CD14-positive monocyte (primary cell): ENCODE results near the gene ZKSCAN7. TPM values are rescaled to one million over a fixed set of nuclear protein-coding genes. Genes with fewer than 3 reads are reported as not detected.

Experiments used
- DNase-seq, 3 donors: peaks; one replicate each; pipeline ENCODE4 v3.0.0-alpha.2; 2011 to 2022
- H2AFZ ChIP-seq: 2 replicates; pipeline ENCODE4 v1.6.0; 2012; ENCODE audit warnings: mild to moderate bottlenecking, low read depth, low read length, inconsistent platforms; ENCODE audit not compliant: insufficient read depth, poor library complexity, severe bottlenecking
- H3K27ac ChIP-seq, 2 donors: 1 replicate in 1 of 2; 2 replicates in 1 of 2; pipeline ENCODE4 v1.5.1; 2012 to 2013; ENCODE audit warnings: low read length in 2 of 2, control low read depth in 1 of 2, inconsistent platforms in 1 of 2, low read depth in 1 of 2, mild to moderate bottlenecking in 1 of 2
- H3K27me3 ChIP-seq, 2 donors: one replicate each; pipeline versions ENCODE4 v1.6.0 to v1.6.1; 2011 to 2013; ENCODE audit warnings: low read length in 2 of 2; ENCODE audit not compliant: control insufficient read depth in 2 of 2, insufficient read depth in 2 of 2
- H3K36me3 ChIP-seq, 2 donors: replicated peaks in 1 of 2; 1 replicate in 1 of 2; 2 replicates in 1 of 2; pipeline versions ENCODE4 v1.5.1 to v1.6.1; 2012 to 2013; ENCODE audit warnings: low read length in 2 of 2, control low read depth in 1 of 2, inconsistent platforms in 1 of 2, mild to moderate bottlenecking in 1 of 2; ENCODE audit not compliant: insufficient read depth in 2 of 2, control insufficient read depth in 1 of 2
- H3K4me1 ChIP-seq, 2 donors: 1 replicate in 1 of 2; 2 replicates in 1 of 2; pipeline versions ENCODE4 v1.5.1 to v1.6.1; 2012 to 2013; ENCODE audit warnings: low read length in 2 of 2, control low read depth in 1 of 2, inconsistent platforms in 1 of 2, mild to moderate bottlenecking in 1 of 2, moderate library complexity in 1 of 2; ENCODE audit not compliant: insufficient read depth in 2 of 2, control insufficient read depth in 1 of 2
- H3K4me2 ChIP-seq: replicated peaks from 2 replicates; pipeline ENCODE3; 2012; ENCODE audit warnings: low read length, moderate library complexity, mild to moderate bottlenecking; ENCODE audit not compliant: poor library complexity, severe bottlenecking; ENCODE audit errors: extremely low read depth
- H3K4me3 ChIP-seq, 3 experiments: fragments of 200-600 bp in 1 of 3; sonication (generic) in 1 of 3; replicated peaks in 1 of 3; 1 replicate in 2 of 3; 2 replicates in 1 of 3; pipeline ENCODE4 v1.5.1; 2011 to 2013; ENCODE audit warnings: low read length in 3 of 3, mild to moderate bottlenecking in 3 of 3, control low read depth in 2 of 3, low read depth in 2 of 3, inconsistent platforms in 1 of 3, moderate library complexity in 1 of 3
- H3K79me2 ChIP-seq: 2 replicates; pipeline ENCODE4 v1.6.0; 2012; ENCODE audit warnings: mild to moderate bottlenecking, control low read depth, inconsistent platforms, low read length, moderate library complexity; ENCODE audit not compliant: insufficient read depth
- H3K9ac ChIP-seq: 2 replicates; pipeline ENCODE4 v1.6.0; 2017; ENCODE audit warnings: low read length, mild to moderate bottlenecking; ENCODE audit not compliant: insufficient read depth, poor library complexity, severe bottlenecking
- H3K9me3 ChIP-seq, 2 donors: replicated peaks in 1 of 2; 1 replicate in 1 of 2; 2 replicates in 1 of 2; pipeline versions ENCODE4 v1.5.1 to v1.6.1; 2012 to 2013; ENCODE audit warnings: low read length in 2 of 2, control low read depth in 1 of 2; ENCODE audit not compliant: control insufficient read depth in 1 of 2, insufficient read depth in 1 of 2
- H4K20me1 ChIP-seq: 2 replicates; pipeline ENCODE4 v1.6.0; 2012; ENCODE audit warnings: mild to moderate bottlenecking, low read length, control low read depth, moderate library complexity; ENCODE audit not compliant: insufficient read depth
- H3K27ac Mint-ChIP-seq, 7 donors: one replicate each; pipeline ENCODE4 v1.8.0; 2020; ENCODE audit warnings: mild to moderate bottlenecking in 7 of 7, mixed read lengths in 7 of 7, moderate library complexity in 6 of 7, inconsistent platforms in 2 of 7
- H3K27me3 Mint-ChIP-seq, 3 donors: one replicate each; pipeline ENCODE4 v1.8.0; 2021 to 2022; ENCODE audit warnings: low read depth in 3 of 3, mild to moderate bottlenecking in 3 of 3, mixed read lengths in 3 of 3, moderate library complexity in 3 of 3, inconsistent platforms in 1 of 3
- H3K36me3 Mint-ChIP-seq, 2 donors: one replicate each; pipeline ENCODE4 v1.8.0; 2020; ENCODE audit warnings: mixed read lengths in 2 of 2, inconsistent platforms in 1 of 2, mild to moderate bottlenecking in 1 of 2
- H3K4me1 Mint-ChIP-seq: one replicate; pipeline ENCODE4 v1.8.0; 2020; ENCODE audit warnings: mild to moderate bottlenecking, mixed read lengths
- H3K4me3 Mint-ChIP-seq, 2 donors: one replicate each; pipeline ENCODE4 v1.8.0; 2020; ENCODE audit warnings: mild to moderate bottlenecking in 2 of 2, mixed read lengths in 2 of 2, moderate library complexity in 1 of 2
- H3K9me3 Mint-ChIP-seq, 7 donors: one replicate each; pipeline ENCODE4 v1.8.0; 2020 to 2022; ENCODE audit warnings: mixed read lengths in 7 of 7, mild to moderate bottlenecking in 6 of 7, moderate library complexity in 6 of 7, inconsistent platforms in 2 of 7
- CTCF ChIP-seq: fragments of 200-600 bp; IDR thresholded peaks from one replicate; pipeline ENCODE4 v1.8.0; 2022; ENCODE audit warnings: antibody characterized with exemption, mild to moderate bottlenecking
- whole genome bisulfite sequencing: methylation state at CpG from one replicate; pipeline ENCODE4 v1.1.5; 2013; ENCODE audit warnings: missing lambda C conversion rate; ENCODE audit not compliant: insufficient coverage; 5-methylcytosine and 5-hydroxymethylcytosine counted together
- intact Hi-C, 2 donors: fragments of 100-400 bp; cut with micrococcal nuclease; formaldehyde crosslinking; loops; one replicate each; pipeline versions ENCODE4 v1.15.0 to v1.15.1; 2023
- polyA plus RNA-seq, 3 donors: library from polyadenylated mRNA; depleted of rRNA in 1 of 3; unstranded in 2 of 3; stranded (reverse) in 1 of 3; fragments of 300-500 nt in 2 of 3; fragments of >200 nt in 1 of 3; fragmentation: Illumina TruSeq in 2 of 3; gene quantifications; 1 replicate in 2 of 3; 2 replicates in 1 of 3; pipeline ENCODE4 v1.2.3, GENCODE V29; 2012 to 2021

ZKSCAN7 gene
- polyA plus RNA-seq, 3 donors, result 0.29 to 0.51 (median 0.48) TPM

- DNase-seq, result peak; percentile 12 to 28 (median 13)
- Mint-ChIP-seq H3K27me3 (peaks cover 6 to 21% (median 8%) of the 10 kb centered on the region in 3 donors), H3K4me3 (peak within 1 kb of the TSS; percentile 86 to 90), H3K4me1 (peaks cover 22% of the 10 kb centered on the region), H3K27ac (peak within 1 kb of the TSS; percentile 54 to 89 (median 65)), H3K36me3 (peaks cover 17 to 30% of the 10 kb centered on the region in 2 donors), H3K9me3 (peaks cover 24 to 48% (median 44%) of the 10 kb centered on the region in 7 donors)
- Histone ChIP-seq H3K79me2 (no peaks in the 10 kb centered on the region), H3K4me1 (peaks cover 16 to 19% of the 10 kb centered on the region in 2 donors), H3K9ac (peak within 1 kb of the TSS; percentile 72), H3K27me3 (peaks cover 0 to 10% of the 10 kb centered on the region in 2 donors), H3K36me3 (peaks cover 0 to 28% of the 10 kb centered on the region in 2 donors), H3K4me3 (peak within 1 kb of the TSS; percentile 39 to 78 (median 60)), H3K27ac (peak within 1 kb of the TSS; percentile 13 to 68), H3K9me3 (peaks cover 23 to 26% of the 10 kb centered on the region in 2 donors), H4K20me1 (no peaks in the 10 kb centered on the region), H2AFZ (peak within 1 kb of the TSS; percentile 86), H3K4me2 (peak within 1 kb of the TSS; percentile 92)
- intact Hi-C loops, result no loop called here
- no peak for TF ChIP-seq CTCF
- under 1% methylated on average over 31 of the region's 41 CpGs for WGBS
Measured at GRCh38 chr3:44584646-44585501, 29.9 kb downstream of the ZKSCAN7 start, which contains the start of gene ZNF660. TSS of gene ZNF660 (plus strand) at chr3:44584964. CDS start at chr3:44594194, 9,230 bp downstream.

GRCh38 chr3:44596621-44597020 is 41.6 kb downstream of the ZKSCAN7 start:
- H3K27ac ChIP-seq, result no peak overlapping the region
- H3K4me1 Mint-ChIP-seq, result no peaks in the 10 kb centered on the region
- no peak overlapping the region for H3K4me3 Mint-ChIP-seq
- no peak overlapping the region for H3K9ac ChIP-seq
- no peaks in the 10 kb centered on the region for H3K4me1 ChIP-seq
- H3K9me3 ChIP-seq, result peaks cover 54 to 95% of the 10 kb centered on the region in 2 donors
- H3K9me3 Mint-ChIP-seq, result peaks cover 35 to 85% (median 76%) of the 10 kb centered on the region in 7 donors
- no peak overlapping the region for H3K27ac Mint-ChIP-seq
- H3K36me3 ChIP-seq, result peaks cover 0 to 21% of the 10 kb centered on the region in 2 donors
- intact Hi-C loops, result no loop called here
- WGBS, result 29% methylated on average over 1 of the region's 1 CpG
- H3K36me3 Mint-ChIP-seq, result peaks cover 15 to 25% of the 10 kb centered on the region in 2 donors
- H3K27me3 ChIP-seq, result no peaks in the 10 kb centered on the region
- TF ChIP-seq CTCF, result no peak
- no peaks in the 10 kb centered on the region for H4K20me1 ChIP-seq
- H3K79me2 ChIP-seq, result no peaks in the 10 kb centered on the region
- no peak for DNase-seq
- no peak overlapping the region for H3K4me3 ChIP-seq
- H2AFZ ChIP-seq, result no peak overlapping the region
- H3K4me2 ChIP-seq, result no peak overlapping the region
- no peaks in the 10 kb centered on the region for H3K27me3 Mint-ChIP-seq
